Tibial nerve (tissue), 3 donors: ENCODE measurements around the gene FAM13A.

Experiments used
- CTCF ChIP-seq, 5 experiments: fragments of 200-600 bp in 3 of 5; fragments of 450-650 bp in 2 of 5; sonication (generic) in 3 of 5; IDR thresholded peaks; one replicate each; pipeline ENCODE4 v1.5.1; 2016 to 2019; ENCODE audit warnings: antibody characterized with exemption in 5 of 5, mild to moderate bottlenecking in 3 of 5, moderate library complexity in 2 of 5
- POLR2A ChIP-seq, 2 donors: fragments of 450-650 bp; IDR thresholded peaks; one replicate each; pipeline ENCODE4 v1.6.1; 2017; ENCODE audit warnings: antibody characterized with exemption in 2 of 2, mild to moderate bottlenecking in 2 of 2, moderate library complexity in 2 of 2

- TF ChIP-seq CTCF (IDR thresholded peaks at IDR 0.05) (no peak), POLR2A (IDR thresholded peaks at IDR 0.05) (no peak)
Measured at GRCh38 chr4:89070041-89070440, 13.1 kb upstream of the FAM13A start.
